T follicular helper cell (primary cell): Measurements from ENCODE around the gene GPR35.
"Not testable (repeated sequence)": the region's sequence is repeated elsewhere in the genome, so short reads cannot be mapped to it uniquely, and the experiment has no call there.

Experiments used
- DNase-seq: peaks from one replicate; pipeline ENCODE4 v3.0.0-alpha.2; 2020; ENCODE audit warnings: low read depth

Gene GPR35

GRCh38 chr2:240662681-240663080 lies 37.4 kb downstream of the GPR35 start:
- no peak for DNase-seq

DNA sequence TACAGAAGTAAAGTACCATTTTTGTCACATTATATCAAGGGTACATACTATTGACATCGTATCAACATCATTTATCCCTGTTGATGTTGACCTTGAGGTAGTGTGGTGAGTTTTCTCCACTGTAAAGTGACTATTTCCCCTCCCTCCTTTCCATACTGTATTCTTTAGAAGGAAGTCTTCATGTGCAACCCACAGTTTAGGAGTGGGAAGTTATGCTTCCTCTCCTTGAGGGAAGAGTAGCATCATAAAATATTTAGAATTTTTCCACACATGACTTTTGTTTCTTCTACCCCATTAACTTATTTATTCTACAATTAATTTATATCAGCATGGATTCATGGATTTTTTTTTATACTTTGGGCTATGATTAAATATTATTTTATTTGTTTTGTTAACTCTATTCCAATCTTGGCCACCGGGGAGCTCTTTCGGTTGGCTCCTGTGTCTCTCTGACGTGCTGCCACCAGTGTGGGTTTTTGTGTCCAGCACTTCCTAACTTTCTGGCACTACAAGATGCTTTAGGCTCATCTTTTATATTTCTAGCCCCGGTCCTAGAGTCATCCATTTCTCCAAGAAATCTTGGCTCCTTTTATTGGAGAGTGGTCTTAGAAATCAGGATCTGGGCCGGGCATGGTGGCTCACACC lies 38.4 kb downstream of the GPR35 start:
- DNase-seq, result no peak

DNA sequence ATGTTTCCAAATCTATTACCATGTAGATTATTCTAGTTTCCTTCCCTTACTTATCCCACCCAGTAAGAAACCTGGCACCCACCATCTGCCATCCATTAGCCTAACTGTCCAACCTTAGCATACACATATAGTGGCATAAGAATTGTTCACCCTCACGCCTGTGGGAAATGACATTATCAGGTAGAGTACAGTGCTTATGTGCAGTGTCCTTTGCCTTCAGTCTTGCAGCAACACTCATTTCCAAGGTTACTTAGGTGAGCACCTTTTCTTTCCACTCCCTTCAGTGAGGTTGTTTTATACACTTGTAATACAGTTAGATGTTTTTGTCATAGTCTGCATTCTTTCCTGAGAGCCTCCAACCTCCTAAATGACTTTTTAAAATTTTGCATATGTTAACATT lies 39.3 kb downstream of the GPR35 start:
- no peak for DNase-seq

DNA sequence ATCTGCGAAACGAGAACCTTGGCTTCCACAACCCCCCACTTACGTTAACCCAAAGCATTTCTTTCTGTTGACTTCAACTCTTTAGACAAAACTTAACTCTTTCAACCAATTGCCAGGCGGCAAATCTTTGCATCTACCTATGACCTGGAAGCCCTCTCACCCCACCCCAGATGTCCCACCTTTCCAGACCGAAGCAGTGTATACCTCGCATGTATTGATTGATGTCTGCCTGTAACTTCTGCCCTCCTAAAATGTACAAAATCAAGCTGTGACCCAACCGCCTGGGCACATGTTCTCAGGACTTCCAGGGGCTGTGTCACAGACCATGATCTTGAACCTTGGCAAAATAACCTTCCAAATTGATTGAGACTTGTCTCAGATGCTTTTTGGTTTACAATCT lies 45.1 kb downstream of the GPR35 start:
- DNase-seq, result no peak

- no peak for DNase-seq
These were observed 45.7 kb downstream of the GPR35 start for GRCh38 chr2:240670950-240671349.

GRCh38 chr2:240672076-240672700 lies 46.9 kb downstream of the GPR35 start:
- no peak for DNase-seq

DNA sequence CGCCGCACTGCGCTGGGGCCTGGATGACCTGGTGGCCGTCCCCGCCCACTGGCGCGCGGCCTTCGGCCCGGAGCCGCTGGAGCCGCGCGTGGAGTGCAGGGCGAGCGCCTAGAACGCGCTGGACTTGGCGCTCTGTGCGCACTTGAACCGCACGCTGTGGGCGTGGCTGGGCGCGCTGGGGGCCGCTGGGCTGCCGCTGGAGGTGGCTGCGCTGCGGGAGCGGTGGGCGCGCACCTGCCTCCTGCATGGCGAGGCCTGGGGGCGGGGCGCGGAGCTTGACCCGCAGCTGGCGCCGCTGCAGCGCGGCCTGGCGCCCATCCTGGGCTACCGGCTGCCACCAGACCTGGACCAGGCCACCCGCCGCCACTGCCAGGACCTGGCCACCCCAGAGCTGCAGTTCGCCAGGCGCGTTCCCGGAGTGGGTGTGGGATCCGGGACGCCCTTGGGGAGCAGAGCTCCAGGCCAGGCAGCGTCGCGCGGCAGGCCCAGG lies 47.5 kb downstream of the GPR35 start:
- no peak for DNase-seq

GRCh38 chr2:240674461-240675184 lies 49.3 kb downstream of the GPR35 start:
- not testable (repeated sequence) for DNase-seq

GRCh38 chr2:240675345-240675744 lies 50.1 kb downstream of the GPR35 start:
- not testable (repeated sequence) for DNase-seq

DNA sequence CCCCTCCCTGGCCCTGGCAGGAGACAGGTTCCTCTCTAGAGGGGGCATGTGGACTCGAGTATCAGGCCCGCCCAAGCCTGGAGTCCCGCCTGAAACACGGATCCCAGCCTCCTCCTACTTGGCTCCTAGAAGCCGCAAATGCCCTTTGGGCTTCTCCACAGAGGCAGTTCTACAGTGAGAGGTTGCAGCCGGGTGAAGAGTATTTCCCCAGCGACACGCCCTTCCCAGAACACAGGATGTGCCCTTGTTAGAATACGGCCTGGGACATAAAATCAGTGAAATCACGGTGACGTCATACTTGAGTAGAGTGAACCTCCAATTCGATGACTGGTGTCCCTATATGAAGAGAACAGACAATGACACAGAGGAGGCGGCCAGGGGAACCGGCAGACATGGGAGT lies 52.8 kb downstream of the GPR35 start:
- DNase-seq, result not testable (repeated sequence)

- not testable (repeated sequence) for DNase-seq
These were observed 53.6 kb downstream of the GPR35 start for GRCh38 chr2:240678909-240679308.

DNA sequence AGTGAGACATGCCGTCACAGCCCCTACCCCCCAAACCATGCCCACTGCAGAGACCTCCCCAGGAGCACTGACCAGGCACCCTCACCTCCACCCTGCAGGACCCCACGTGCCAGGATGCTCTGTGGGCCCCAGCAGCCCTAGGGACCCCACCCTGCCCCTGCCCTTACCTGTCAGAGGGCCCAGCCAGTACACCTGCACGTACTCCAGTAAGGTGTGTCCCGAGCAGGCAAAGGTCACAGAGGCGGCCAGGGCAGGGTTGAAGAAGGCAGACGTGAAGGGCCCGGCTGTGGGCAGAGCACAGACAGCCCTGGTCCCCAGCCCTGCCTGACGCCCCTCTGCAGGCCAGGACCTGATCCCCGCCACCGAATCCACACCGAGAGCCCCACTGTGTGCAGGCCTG lies 54.9 kb downstream of the GPR35 start:
- DNase-seq, result not testable (repeated sequence)
